Ovary (tissue), 9 donors: ENCODE measurements around the gene EDN3. TPM values are rescaled to one million over a fixed set of nuclear protein-coding genes. Genes with fewer than 3 reads are reported as not detected.

ENCODE experiments used
- DNase-seq, 5 donors: peaks; one replicate each; pipeline ENCODE4 v3.0.0-alpha.2; 2019 to 2020
- H3K27ac ChIP-seq, 2 donors: fragments of 200-600 bp; one replicate each; pipeline versions ENCODE4 v1.5.1 to v1.8.0; 2019 to 2022
- H3K27me3 ChIP-seq: fragments of 200-600 bp; one replicate; pipeline ENCODE4 v1.8.0; 2022
- H3K36me3 ChIP-seq: fragments of 200-600 bp; sonication (generic); one replicate; pipeline ENCODE4 v1.5.1; 2019
- H3K4me1 ChIP-seq: one replicate; pipeline ENCODE4 v1.8.1; 2013; ENCODE audit warnings: mild to moderate bottlenecking, moderate library complexity; ENCODE audit not compliant: insufficient read depth
- H3K4me3 ChIP-seq: fragments of 200-600 bp; sonication (generic); one replicate; pipeline ENCODE4 v1.5.1; 2017
- H3K9me3 ChIP-seq, 2 donors: fragments of 200-600 bp in 1 of 2; sonication (generic) in 1 of 2; one replicate each; pipeline versions ENCODE4 v1.5.1 to v1.8.1; 2013 to 2019; ENCODE audit warnings: mild to moderate bottlenecking in 1 of 2, moderate library complexity in 1 of 2
- CTCF ChIP-seq, 3 donors: fragments of 450-650 bp in 2 of 3; fragments of 200-600 bp in 1 of 3; IDR thresholded peaks; one replicate each; pipeline versions ENCODE4 v1.5.1 to v1.8.0; 2016 to 2022; ENCODE audit warnings: antibody characterized with exemption in 3 of 3, mild to moderate bottlenecking in 1 of 3
- EP300 ChIP-seq: sonication (generic); formaldehyde crosslinking; IDR thresholded peaks from one replicate; pipeline ENCODE4 v1.6.1; 2017; ENCODE audit warnings: antibody characterized with exemption
- POLR2A ChIP-seq: fragments of 450-650 bp; IDR thresholded peaks from one replicate; pipeline ENCODE4 v1.6.1; 2017; ENCODE audit warnings: antibody characterized with exemption, mild to moderate bottlenecking, moderate library complexity
- WGBS, 3 donors: extraction: QIAGEN DNeasy Blood & Tissue Kit in 1 of 3; methylation state at CpG; one replicate each; pipeline versions ENCODE4 v1.1.5 to v1.1.7; 2013 to 2017; 5-methylcytosine and 5-hydroxymethylcytosine counted together
- intact Hi-C, 4 donors: fragments of 100-400 bp; cut with DNase I; formaldehyde crosslinking; loops; one replicate each; pipeline versions ENCODE4 v1.11.0 to v1.15.1; 2022 to 2023
- polyA plus RNA-seq, 2 donors: library from polyadenylated mRNA; stranded (reverse); fragments of 200-250 nt in 1 of 2; fragments of 350-450 nt in 1 of 2; fragmentation: Illumina TruSeq in 1 of 2; extraction: RNeasy Lipid Tissue Mini Kit (QIAGEN cat#74804) in 1 of 2; gene quantifications; one replicate each; pipeline ENCODE4 v1.2.3, GENCODE V29; 2013 to 2014
- total RNA-seq, 7 donors: library from RNA; depleted of rRNA in 2 of 7; stranded (reverse); fragments of >200 nt in 2 of 7; fragmentation: NEBNext Ultra II Directional in 3 of 7; extraction: Animal tissue kit (Norgen Biotek cat#: 25700) in 3 of 7; gene quantifications; one replicate each; pipeline versions ENCODE4 v1.1.0 to v1.2.4, GENCODE V29; 2016 to 2023
- donor health status: DM: no; HTN: no; CAD: no; lungs with moderate emphysema.
- donor health status: DM: no; HTN: no; CAD: no.
- donor health status: Bipolar disorder and iron deficiency.
- donor health status: DM: yes; HTN: yes; CAD: no.
- donor health status: DM: no; HTN: no; CAD: no.
- donor health status: DM: yes; HTN: yes; CAD: no.

The EDN3 gene
- total and polyA plus RNA-seq, 9 donors: 0.18 to 6.4 (median 0.57) TPM; not detected in 2

DNA sequence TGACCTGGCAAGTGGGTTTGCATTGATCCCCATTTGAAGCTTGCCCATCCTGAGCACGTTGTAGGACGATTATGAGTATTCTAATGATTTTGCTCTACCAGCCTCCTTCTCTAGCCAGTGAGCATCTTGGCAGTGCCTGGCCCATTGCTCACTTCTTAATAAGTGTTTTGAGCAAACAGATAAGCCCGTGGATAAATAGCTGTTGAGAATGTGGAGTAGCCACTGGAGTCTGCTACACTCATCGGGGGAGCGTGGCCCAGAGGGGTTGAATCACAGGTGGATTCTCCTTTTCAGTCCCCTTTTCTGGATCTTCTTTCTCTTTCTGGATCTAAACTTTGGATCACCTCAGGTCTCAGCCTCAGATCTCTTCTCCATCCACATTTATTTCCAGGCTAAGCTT lies 15.9 kb upstream of the EDN3 start:
- H3K4me3 ChIP-seq: no peak overlapping the region
- TF ChIP-seq POLR2A (no peak), CTCF (IDR thresholded peaks at IDR 0.05) (no peak), EP300 (no peak)
- H3K9me3 ChIP-seq: no peaks in the 10 kb centered on the region
- H3K36me3 ChIP-seq: no peaks in the 10 kb centered on the region
- intact Hi-C loops: no loop called here
- no peaks in the 10 kb centered on the region for H3K27me3 ChIP-seq
- 84 to 88% (median 85%) methylated on average over 5 of the region's 5 CpGs for WGBS, 3 donors
- no peak for DNase-seq
- no peak overlapping the region for H3K27ac ChIP-seq
- no peaks in the 10 kb centered on the region for H3K4me1 ChIP-seq

- Histone ChIP-seq H3K27me3 (no peaks in the 10 kb centered on the region), H3K27ac (no peak overlapping the region), H3K36me3 (no peaks in the 10 kb centered on the region), H3K9me3 (no peaks in the 10 kb centered on the region), H3K4me3 (no peak overlapping the region), H3K4me1 (no peaks in the 10 kb centered on the region)
- 76 to 88% (median 85%) methylated on average over 5 of the region's 5 CpGs for WGBS, 3 donors
- DNase-seq: no peak
- no peak for TF ChIP-seq EP300
- TF ChIP-seq POLR2A: no peak
- TF ChIP-seq CTCF (IDR thresholded peaks at IDR 0.05): no peak
- intact Hi-C loops: no loop called here
These were observed 10.4 kb upstream of the EDN3 start for GRCh38 chr20:59289994-59290393.

DNA sequence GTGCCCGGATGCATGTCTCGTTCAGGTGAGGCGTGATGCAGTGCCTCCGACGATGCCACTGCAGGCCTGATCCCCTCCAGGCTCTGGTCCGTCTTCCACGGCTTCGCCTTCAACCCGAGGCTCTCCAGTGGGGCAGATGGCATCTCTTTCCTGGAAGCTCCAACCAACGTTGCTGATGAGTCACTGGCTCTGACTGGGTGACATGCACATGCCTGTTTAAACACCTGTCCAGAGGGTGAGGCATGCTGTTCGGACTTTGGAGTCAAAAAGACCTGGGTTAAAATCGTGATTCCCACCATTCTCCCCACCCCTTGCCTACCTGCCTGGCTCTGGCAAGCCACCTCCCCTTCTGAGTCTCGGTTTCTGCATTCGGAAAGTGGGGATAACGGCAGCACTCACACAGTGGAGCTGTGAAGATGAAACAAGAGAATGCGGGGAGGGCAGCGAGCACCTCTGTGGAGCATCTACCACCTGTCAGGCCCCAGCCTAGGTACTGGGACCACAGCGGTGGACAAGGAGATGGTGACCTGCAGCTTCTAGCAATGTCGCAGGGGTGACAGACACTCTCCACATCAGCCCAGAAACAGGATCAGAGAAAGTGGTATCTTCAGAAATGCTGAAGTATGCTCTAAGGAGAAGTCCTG lies 8.5 kb upstream of the EDN3 start:
- 87 to 92% (median 91%) methylated on average over 19 of the region's 19 CpGs for WGBS, 3 donors
- intact Hi-C loops: no loop called here
- H3K4me3 ChIP-seq: no peak overlapping the region
- no peak for DNase-seq
- no peaks in the 10 kb centered on the region for H3K4me1 ChIP-seq
- H3K9me3 ChIP-seq: no peaks in the 10 kb centered on the region
- no peaks in the 10 kb centered on the region for H3K27me3 ChIP-seq
- no peaks in the 10 kb centered on the region for H3K36me3 ChIP-seq
- TF ChIP-seq EP300 (no peak), CTCF (IDR thresholded peaks at IDR 0.05) (no peak), POLR2A (no peak)
- H3K27ac ChIP-seq: no peak overlapping the region

GRCh38 chr20:59295531-59295930 lies 4.9 kb upstream of the EDN3 start:
- H3K4me1 ChIP-seq: no peaks in the 10 kb centered on the region
- WGBS, 3 donors: 51 to 61% (median 57%) methylated on average over 5 of the region's 5 CpGs
- no peaks in the 10 kb centered on the region for H3K27me3 ChIP-seq
- no peak overlapping the region for H3K27ac ChIP-seq
- intact Hi-C loops: no loop called here
- no peak overlapping the region for H3K4me3 ChIP-seq
- TF ChIP-seq POLR2A (no peak), EP300 (no peak), CTCF (IDR thresholded peaks at IDR 0.05) (no peak)
- no peaks in the 10 kb centered on the region for H3K36me3 ChIP-seq
- no peak for DNase-seq
- no peaks in the 10 kb centered on the region for H3K9me3 ChIP-seq
